Activated naive CD4-positive, alpha-beta T cell treated with anti-CD3 and anti-CD28 coated beads, Interleukin-2, amount 50 U/mL, for 24 hours (primary cell): ENCODE measurements around the gene NRROS.

ENCODE experiments used
- H3K27ac Mint-ChIP-seq: one replicate; pipeline ENCODE4 v1.8.0; 2021; ENCODE audit warnings: mild to moderate bottlenecking, mixed read lengths
- H3K27me3 Mint-ChIP-seq: one replicate; pipeline ENCODE4 v1.8.0; 2021; ENCODE audit warnings: mixed read lengths
- H3K36me3 Mint-ChIP-seq: one replicate; pipeline ENCODE4 v1.8.0; 2021; ENCODE audit warnings: mixed read lengths
- H3K4me1 Mint-ChIP-seq: one replicate; pipeline ENCODE4 v1.8.0; 2021; ENCODE audit warnings: mixed read lengths
- H3K4me3 Mint-ChIP-seq: one replicate; pipeline ENCODE4 v1.8.0; 2021; ENCODE audit warnings: mild to moderate bottlenecking, mixed read lengths
- H3K9me3 Mint-ChIP-seq: one replicate; pipeline ENCODE4 v1.8.0; 2021; ENCODE audit warnings: mixed read lengths

Gene NRROS

GRCh38 chr3:196652961-196653795 lies 13.7 kb downstream of the NRROS start:
- Mint-ChIP-seq H3K4me3 (no peak overlapping the region), H3K36me3 (peaks cover 7% of the 10 kb centered on the region), H3K4me1 (peaks cover 31% of the 10 kb centered on the region), H3K27me3 (no peaks in the 10 kb centered on the region), H3K27ac (peak overlapping the region; percentile 87), H3K9me3 (no peaks in the 10 kb centered on the region)

GRCh38 chr3:196654006-196654734 lies 14.7 kb downstream of the NRROS start:
- Mint-ChIP-seq H3K36me3 (peaks cover 10% of the 10 kb centered on the region), H3K27ac (peak overlapping the region; percentile 87), H3K4me1 (peaks cover 31% of the 10 kb centered on the region), H3K27me3 (no peaks in the 10 kb centered on the region), H3K4me3 (no peak overlapping the region), H3K9me3 (no peaks in the 10 kb centered on the region)

GRCh38 chr3:196654735-196655090 lies 15.2 kb downstream of the NRROS start:
- no peaks in the 10 kb centered on the region for H3K9me3 Mint-ChIP-seq
- no peak overlapping the region for H3K4me3 Mint-ChIP-seq
- peaks cover 31% of the 10 kb centered on the region for H3K4me1 Mint-ChIP-seq
- no peak overlapping the region for H3K27ac Mint-ChIP-seq
- peaks cover 10% of the 10 kb centered on the region for H3K36me3 Mint-ChIP-seq
- H3K27me3 Mint-ChIP-seq, result no peaks in the 10 kb centered on the region

- H3K27ac Mint-ChIP-seq, result no peak overlapping the region
- H3K36me3 Mint-ChIP-seq, result peaks cover 10% of the 10 kb centered on the region
- H3K9me3 Mint-ChIP-seq, result no peaks in the 10 kb centered on the region
- no peak overlapping the region for H3K4me3 Mint-ChIP-seq
- no peaks in the 10 kb centered on the region for H3K27me3 Mint-ChIP-seq
- peaks cover 29% of the 10 kb centered on the region for H3K4me1 Mint-ChIP-seq
Observed at GRCh38 chr3:196655496-196655895, 16.0 kb downstream of the NRROS start.

GRCh38 chr3:196656213-196656612 lies 16.7 kb downstream of the NRROS start:
- Mint-ChIP-seq H3K9me3 (no peaks in the 10 kb centered on the region), H3K27me3 (no peaks in the 10 kb centered on the region), H3K27ac (no peak overlapping the region), H3K36me3 (peaks cover 10% of the 10 kb centered on the region), H3K4me3 (no peak overlapping the region), H3K4me1 (peaks cover 22% of the 10 kb centered on the region)

- H3K4me3 Mint-ChIP-seq, result no peak overlapping the region
- no peak overlapping the region for H3K27ac Mint-ChIP-seq
- no peaks in the 10 kb centered on the region for H3K4me1 Mint-ChIP-seq
- H3K9me3 Mint-ChIP-seq, result no peaks in the 10 kb centered on the region
- no peaks in the 10 kb centered on the region for H3K27me3 Mint-ChIP-seq
- H3K36me3 Mint-ChIP-seq, result peaks cover 9% of the 10 kb centered on the region
Observed at GRCh38 chr3:196659901-196660351, 20.4 kb downstream of the NRROS start.

- Mint-ChIP-seq H3K4me1 (no peaks in the 10 kb centered on the region), H3K36me3 (peaks cover 6% of the 10 kb centered on the region), H3K4me3 (no peak overlapping the region)
Observed at GRCh38 chr3:196660381-196661166, 21.1 kb downstream of the NRROS start.

GRCh38 chr3:196661400-196661799 lies 21.9 kb downstream of the NRROS start:
- Mint-ChIP-seq H3K4me3 (no peak overlapping the region), H3K36me3 (peaks cover 4% of the 10 kb centered on the region), H3K27ac (no peak overlapping the region), H3K9me3 (no peaks in the 10 kb centered on the region), H3K4me1 (no peaks in the 10 kb centered on the region), H3K27me3 (no peaks in the 10 kb centered on the region)

More at GRCh38 chr3:196660381-196661166, 21.1 kb downstream of the NRROS start:
- Mint-ChIP-seq H3K9me3 (no peaks in the 10 kb centered on the region), H3K27ac (no peak overlapping the region), H3K27me3 (no peaks in the 10 kb centered on the region)

- Mint-ChIP-seq H3K4me1 (no peaks in the 10 kb centered on the region), H3K27ac (no peak overlapping the region), H3K36me3 (peaks cover 4% of the 10 kb centered on the region), H3K27me3 (no peaks in the 10 kb centered on the region), H3K4me3 (no peak overlapping the region), H3K9me3 (no peaks in the 10 kb centered on the region)
Observed at GRCh38 chr3:196662033-196662432, 22.5 kb downstream of the NRROS start.

- Mint-ChIP-seq H3K27me3 (no peaks in the 10 kb centered on the region), H3K27ac (no peak overlapping the region), H3K36me3 (peaks cover 4% of the 10 kb centered on the region), H3K4me3 (no peak overlapping the region), H3K9me3 (no peaks in the 10 kb centered on the region), H3K4me1 (no peaks in the 10 kb centered on the region)
Observed at GRCh38 chr3:196662711-196663571, 23.4 kb downstream of the NRROS start.

GRCh38 chr3:196666001-196666867 lies 26.7 kb downstream of the NRROS start:
- Mint-ChIP-seq H3K4me1 (peaks cover 10% of the 10 kb centered on the region), H3K27ac (no peak overlapping the region), H3K36me3 (peaks cover 1% of the 10 kb centered on the region)

GRCh38 chr3:196667056-196667825 lies 27.7 kb downstream of the NRROS start:
- H3K4me1 Mint-ChIP-seq, result peaks cover 16% of the 10 kb centered on the region
- H3K27ac Mint-ChIP-seq, result no peak overlapping the region

More at GRCh38 chr3:196666001-196666867, 26.7 kb downstream of the NRROS start:
- H3K27me3 Mint-ChIP-seq, result no peaks in the 10 kb centered on the region
- H3K9me3 Mint-ChIP-seq, result no peaks in the 10 kb centered on the region
- no peak overlapping the region for H3K4me3 Mint-ChIP-seq

GRCh38 chr3:196670339-196670738 lies 30.8 kb downstream of the NRROS start:
- Mint-ChIP-seq H3K36me3 (no peaks in the 10 kb centered on the region), H3K9me3 (no peaks in the 10 kb centered on the region), H3K27ac (peak overlapping the region; percentile 90), H3K27me3 (no peaks in the 10 kb centered on the region), H3K4me3 (peak overlapping the region; percentile 73), H3K4me1 (peaks cover 16% of the 10 kb centered on the region)

More at GRCh38 chr3:196667056-196667825, 27.7 kb downstream of the NRROS start:
- no peaks in the 10 kb centered on the region for H3K9me3 Mint-ChIP-seq
- no peaks in the 10 kb centered on the region for H3K36me3 Mint-ChIP-seq
- no peaks in the 10 kb centered on the region for H3K27me3 Mint-ChIP-seq
- H3K4me3 Mint-ChIP-seq, result no peak overlapping the region
